Loucy (cell line): ENCODE data around the gene PHF12.

Experiments used
- H2AFZ ChIP-seq: fragments of 200-600 bp; sonication (generic); 2 replicates; pipeline ENCODE4 v1.6.0; 2016; ENCODE audit warnings: antibody characterized with exemption, mild to moderate bottlenecking, low read length, moderate library complexity
- H3F3A ChIP-seq: fragments of 200-600 bp; 2 replicates; pipeline ENCODE4 v1.6.0; 2016; ENCODE audit warnings: antibody characterized with exemption, low read depth, mild to moderate bottlenecking
- H3K27me3 ChIP-seq: fragments of 200-600 bp; sonication (generic); 2 replicates; pipeline ENCODE4 v1.6.1; 2014; ENCODE audit warnings: low read length, mild to moderate bottlenecking; ENCODE audit not compliant: insufficient read depth, poor library complexity, severe bottlenecking
- H3K36me3 ChIP-seq: fragments of 200-600 bp; sonication (generic); 2 replicates; pipeline ENCODE4 v1.6.1; 2016; ENCODE audit warnings: low read length; ENCODE audit not compliant: insufficient read depth
- H3K4me1 ChIP-seq: fragments of 200-600 bp; sonication (generic); 2 replicates; pipeline ENCODE4 v1.5.1; 2014; ENCODE audit warnings: low read length, mild to moderate bottlenecking; ENCODE audit not compliant: insufficient read depth, poor library complexity, severe bottlenecking
- H3K4me2 ChIP-seq: fragments of 200-600 bp; sonication (generic); 2 replicates; pipeline ENCODE4 v1.6.0; 2014; ENCODE audit warnings: antibody characterized with exemption, low read length, low read depth, mild to moderate bottlenecking; ENCODE audit not compliant: poor library complexity, severe bottlenecking
- H3K4me3 ChIP-seq: fragments of 200-600 bp; sonication (generic); 2 replicates; pipeline ENCODE4 v1.5.1; 2014; ENCODE audit warnings: low read length, mild to moderate bottlenecking, mixed read lengths; ENCODE audit not compliant: poor library complexity, severe bottlenecking
- H3K79me2 ChIP-seq: fragments of 200-600 bp; sonication (generic); 2 replicates; pipeline ENCODE4 v1.6.1; 2014; ENCODE audit warnings: low read length; ENCODE audit not compliant: insufficient read depth
- H3K9ac ChIP-seq: fragments of 200-600 bp; sonication (generic); 2 replicates; pipeline ENCODE4 v1.6.0; 2014; ENCODE audit warnings: mild to moderate bottlenecking, low read depth, low read length, moderate library complexity; ENCODE audit not compliant: poor library complexity, severe bottlenecking
- H3K9me2 ChIP-seq: fragments of 200-600 bp; sonication (generic); replicated peaks from 2 replicates; pipeline ENCODE4 v1.6.1; 2016; ENCODE audit warnings: low read depth, low read length, mixed read lengths
- H3K9me3 ChIP-seq: fragments of 200-600 bp; sonication (generic); 2 replicates; pipeline ENCODE4 v1.6.1; 2014; ENCODE audit warnings: mild to moderate bottlenecking, antibody characterized with exemption, low read length, low read depth; ENCODE audit not compliant: insufficient read depth
- H4K20me1 ChIP-seq: fragments of 200-600 bp; sonication (generic); 2 replicates; pipeline ENCODE4 v1.6.0; 2014; ENCODE audit warnings: antibody characterized with exemption, low read length, mild to moderate bottlenecking; ENCODE audit not compliant: insufficient read depth, poor library complexity, severe bottlenecking
- CTCF ChIP-seq: fragments of 200-600 bp; sonication (generic); conservative IDR thresholded peaks from 2 replicates; pipeline ENCODE4 v1.5.1; 2014; ENCODE audit warnings: mild to moderate bottlenecking, antibody characterized with exemption, low read length
- EZH2phosphoT487 ChIP-seq: fragments of 200-600 bp; IDR thresholded peaks from 2 replicates; pipeline ENCODE4 v1.6.1; 2018; ENCODE audit warnings: antibody characterized with exemption, mild to moderate bottlenecking, moderate library complexity, borderline replicate concordance

PHF12 gene

DNA sequence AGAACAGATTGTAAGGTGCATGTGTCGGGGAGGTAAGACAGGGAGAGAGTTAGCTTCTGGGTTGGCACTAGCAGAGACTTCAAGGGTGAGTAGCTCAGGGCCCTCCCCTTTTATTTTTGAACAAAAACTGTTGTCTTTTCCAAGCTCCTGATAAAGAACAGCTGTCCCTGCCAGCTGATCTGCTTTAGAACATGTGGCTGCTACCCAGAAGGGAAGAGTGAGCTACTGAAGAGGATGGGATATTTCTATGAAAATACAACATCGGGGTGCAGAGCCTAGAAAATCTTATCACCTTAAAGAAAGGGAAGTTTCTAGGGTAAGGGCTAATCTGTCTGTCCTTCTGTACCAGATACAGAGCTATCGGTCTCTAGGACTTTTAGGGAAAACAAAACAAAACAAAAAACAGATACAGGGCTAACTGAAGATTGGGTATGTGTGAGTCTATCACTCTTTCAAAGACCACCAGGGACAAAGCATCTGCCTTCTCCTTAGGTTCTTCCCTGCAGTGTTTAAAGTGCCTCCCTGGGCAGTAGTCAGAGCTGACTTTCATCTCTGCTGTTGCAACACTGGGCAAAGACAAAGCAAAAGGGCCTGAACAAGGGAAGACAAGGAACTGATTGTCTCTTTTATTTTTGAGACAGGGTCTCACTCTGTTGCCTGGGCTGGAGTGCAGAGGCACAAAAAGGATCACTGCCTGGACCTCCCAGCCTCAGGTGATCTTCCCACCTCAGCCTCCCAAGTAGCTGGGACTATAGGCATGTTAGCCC lies 43.4 kb downstream of the PHF12 start:
- peaks cover 71% of the 10 kb centered on the region for H3K36me3 ChIP-seq
- H3K9me3 ChIP-seq, result no peaks in the 10 kb centered on the region
- H3F3A ChIP-seq, result no peaks in the 10 kb centered on the region
- H3K4me3 ChIP-seq, result no peak overlapping the region
- no peaks in the 10 kb centered on the region for H3K9me2 ChIP-seq
- TF ChIP-seq EZH2phosphoT487 (no peak), CTCF (no peak)
- H3K9ac ChIP-seq, result no peak overlapping the region
- no peak overlapping the region for H2AFZ ChIP-seq
- H3K4me1 ChIP-seq, result peaks cover 4% of the 10 kb centered on the region
- no peak overlapping the region for H3K4me2 ChIP-seq
- no peaks in the 10 kb centered on the region for H3K27me3 ChIP-seq
- H3K79me2 ChIP-seq, result no peaks in the 10 kb centered on the region
- H4K20me1 ChIP-seq, result peaks cover 3% of the 10 kb centered on the region

GRCh38 chr17:28906706-28907438 lies 44.4 kb downstream of the PHF12 start:
- no peaks in the 10 kb centered on the region for H3K9me3 ChIP-seq
- TF ChIP-seq EZH2phosphoT487 (no peak), CTCF (no peak)
- peaks cover 7% of the 10 kb centered on the region for H3K4me1 ChIP-seq
- H3K4me3 ChIP-seq, result no peak overlapping the region
- H3K79me2 ChIP-seq, result peaks cover 3% of the 10 kb centered on the region
- H3K9me2 ChIP-seq, result no peaks in the 10 kb centered on the region
- H3K36me3 ChIP-seq, result peaks cover 61% of the 10 kb centered on the region
- no peak overlapping the region for H3K9ac ChIP-seq
- H4K20me1 ChIP-seq, result peaks cover 3% of the 10 kb centered on the region
- no peak overlapping the region for H3K4me2 ChIP-seq
- no peaks in the 10 kb centered on the region for H3F3A ChIP-seq
- no peak overlapping the region for H2AFZ ChIP-seq
- no peaks in the 10 kb centered on the region for H3K27me3 ChIP-seq

- Histone ChIP-seq H3K79me2 (peaks cover 9% of the 10 kb centered on the region), H3K36me3 (peaks cover 55% of the 10 kb centered on the region), H4K20me1 (peaks cover 4% of the 10 kb centered on the region), H3K9ac (no peak overlapping the region), H3K4me1 (peaks cover 13% of the 10 kb centered on the region), H2AFZ (no peak overlapping the region), H3K9me3 (no peaks in the 10 kb centered on the region), H3F3A (no peaks in the 10 kb centered on the region), H3K9me2 (no peaks in the 10 kb centered on the region), H3K4me3 (no peak overlapping the region), H3K4me2 (no peak overlapping the region), H3K27me3 (no peaks in the 10 kb centered on the region)
- no peak for TF ChIP-seq EZH2phosphoT487
- TF ChIP-seq CTCF, result no peak
These were observed 45.0 kb downstream of the PHF12 start for GRCh38 chr17:28906276-28906675.
